GM18526 (cell line): Measurements from ENCODE around the gene MDM1.

Experiments
- POLR2A ChIP-seq: IDR thresholded peaks from 3 replicates; pipeline ENCODE4 v1.6.1; 2011; ENCODE audit not compliant: insufficient read length; ENCODE audit errors: extremely low read depth

MDM1 gene

DNA sequence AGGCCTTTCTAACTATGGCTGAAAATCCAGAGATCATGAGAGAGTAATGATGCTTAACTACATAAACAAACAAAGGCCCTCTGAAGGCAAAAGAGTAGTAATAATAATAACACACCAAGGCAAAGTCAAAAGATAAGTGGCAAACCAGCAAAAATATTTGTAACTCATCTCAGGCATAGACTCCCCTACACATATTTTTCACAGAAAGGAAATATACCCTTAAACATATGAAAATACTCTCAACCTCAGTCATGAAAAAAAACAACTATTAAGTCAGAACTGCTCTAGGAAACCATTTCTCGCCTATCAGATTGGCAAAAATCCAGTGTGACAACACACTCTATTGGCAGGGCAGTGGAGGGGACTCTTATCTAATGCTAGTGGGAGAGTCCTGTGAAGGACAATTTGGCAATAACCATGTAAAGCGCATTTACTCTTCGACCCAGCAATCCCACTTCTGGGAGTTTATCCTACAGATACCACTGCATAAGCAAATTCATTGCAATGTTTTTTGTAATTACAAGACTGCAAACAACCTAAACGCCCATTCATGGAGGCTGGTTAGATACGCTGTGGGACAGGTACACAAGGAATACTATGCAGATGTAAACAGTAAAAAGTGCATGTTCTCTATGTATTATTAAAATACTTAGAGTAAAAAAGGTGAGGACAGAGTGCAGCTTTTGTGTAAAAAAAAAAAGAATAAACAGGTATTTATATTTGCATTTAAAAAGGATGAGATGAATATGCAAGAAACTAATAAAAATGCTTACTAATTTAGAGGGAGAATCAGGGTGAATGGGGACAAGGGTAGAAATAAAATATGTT, 52.7 kb downstream of the MDM1 start:
- no peak for TF ChIP-seq POLR2A

DNA sequence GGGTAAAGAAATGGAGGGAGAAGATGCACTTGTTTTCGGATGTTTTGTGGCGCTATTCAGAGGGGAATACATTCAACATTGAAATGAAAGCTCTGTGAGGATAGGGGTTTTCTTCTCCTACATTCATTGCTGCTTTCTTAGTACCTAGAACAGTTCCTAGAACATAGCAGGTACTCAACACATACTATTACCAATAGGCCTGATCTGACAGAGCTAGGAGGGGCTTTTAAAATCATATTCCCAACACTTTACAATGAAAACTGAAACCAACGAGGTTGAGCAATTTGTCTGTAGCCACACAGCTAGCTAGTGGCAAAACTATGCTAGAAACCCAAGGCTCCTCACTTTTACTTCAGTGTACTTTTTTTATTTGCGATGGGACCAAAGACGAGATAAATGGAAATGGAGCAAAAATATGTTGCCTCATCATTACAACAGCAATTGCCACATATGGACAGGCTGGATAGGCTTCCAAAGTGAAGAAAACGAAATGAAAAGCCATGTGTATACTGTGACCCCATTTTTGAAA, 55.7 kb downstream of the MDM1 start:
- TF ChIP-seq POLR2A: no peak

DNA sequence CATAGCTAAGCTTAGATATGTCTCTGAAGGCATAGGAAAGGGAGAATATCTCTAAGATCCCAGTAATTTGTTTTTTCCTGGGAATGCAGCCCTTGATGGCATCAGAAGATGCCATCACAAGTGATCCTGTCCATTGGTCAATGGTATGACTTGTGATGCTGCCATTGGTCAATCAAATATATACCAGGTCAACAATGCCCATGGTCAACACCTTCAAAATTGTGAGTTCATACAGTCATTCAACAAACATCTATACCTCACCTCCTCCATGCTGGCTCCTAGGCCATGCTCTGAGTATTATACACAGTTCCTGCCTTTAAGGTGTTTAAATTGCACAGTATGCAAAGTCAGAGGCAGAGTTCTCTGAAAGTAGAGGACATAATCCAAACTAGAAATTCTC, 59.4 kb downstream of the MDM1 start:
- TF ChIP-seq POLR2A: no peak

DNA sequence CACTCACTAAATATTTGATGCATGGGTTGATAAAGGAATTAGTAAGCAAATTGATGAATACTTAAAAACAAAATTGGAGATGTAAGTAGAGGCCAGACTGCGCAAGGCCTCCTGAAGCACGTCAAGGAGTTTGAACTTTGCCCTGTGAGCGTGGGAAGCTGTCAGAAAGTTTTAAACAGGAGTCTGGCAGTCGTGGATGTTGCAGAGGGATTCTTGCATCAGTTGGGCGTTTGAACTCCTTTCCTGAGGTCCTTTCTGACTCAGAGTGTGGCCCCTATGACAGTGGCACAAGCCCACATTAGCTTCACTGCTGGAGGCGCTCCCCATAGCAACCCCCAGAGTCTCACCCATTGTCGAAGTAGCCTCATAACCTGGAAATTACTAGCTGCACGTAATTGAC, 60.8 kb downstream of the MDM1 start:
- no peak for TF ChIP-seq POLR2A

DNA sequence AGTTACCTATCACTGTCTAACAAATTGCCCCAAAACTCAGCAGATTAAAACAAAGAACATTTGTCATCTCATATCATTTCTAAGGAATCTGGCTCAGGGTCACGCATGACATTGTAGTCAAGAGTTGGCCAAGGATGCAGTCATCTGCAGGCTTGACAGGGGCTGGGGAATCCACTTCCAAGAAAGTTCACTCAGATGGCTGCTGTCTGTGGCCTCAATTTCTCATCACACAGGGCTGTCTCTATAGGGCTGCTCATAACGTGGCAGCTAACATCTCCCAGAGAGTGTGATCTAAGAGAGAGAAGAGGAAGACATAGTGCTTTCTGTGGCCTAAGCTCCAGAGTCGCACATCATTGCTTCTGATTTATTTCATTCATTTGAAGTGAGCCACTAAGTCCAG, 61.8 kb downstream of the MDM1 start:
- no peak for TF ChIP-seq POLR2A

DNA sequence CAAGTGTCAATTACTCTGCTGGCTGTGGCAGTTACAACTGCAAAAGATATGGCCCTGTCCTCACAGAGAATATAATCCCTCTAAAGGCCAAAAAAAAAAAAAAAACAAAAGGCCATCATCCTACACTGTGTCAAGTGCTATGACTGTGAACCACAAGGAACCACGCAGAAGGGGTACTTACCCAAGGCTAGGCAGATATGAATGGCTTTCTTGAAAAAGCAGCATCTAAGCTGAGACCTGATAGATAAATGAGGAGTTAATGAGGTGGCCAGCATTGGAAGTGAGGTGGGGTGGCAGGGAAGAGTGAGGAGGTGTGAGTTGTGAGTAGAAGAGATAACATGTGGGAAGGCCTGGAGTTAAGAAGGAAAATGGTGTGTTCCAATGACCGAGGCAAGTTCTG, 62.4 kb downstream of the MDM1 start:
- TF ChIP-seq POLR2A: no peak

DNA sequence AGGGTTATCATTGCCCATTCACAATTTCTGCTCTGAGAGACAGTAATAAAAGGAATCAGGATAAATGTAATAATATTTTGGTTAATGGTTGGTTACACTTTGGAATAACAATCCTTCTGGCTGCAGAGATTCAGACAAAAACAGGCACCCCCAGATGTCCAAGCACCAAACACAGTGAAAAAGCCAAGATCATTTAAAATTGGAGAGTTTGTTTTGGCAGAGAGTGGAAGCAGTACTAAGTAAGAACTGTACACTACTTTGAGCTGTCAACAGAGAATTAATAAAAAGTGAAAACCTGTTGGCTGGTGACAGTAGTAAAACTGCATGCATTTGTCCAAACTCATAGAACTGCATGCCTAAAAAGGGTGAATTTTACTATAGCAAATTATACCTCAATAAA, 63.2 kb downstream of the MDM1 start:
- no peak for TF ChIP-seq POLR2A

DNA sequence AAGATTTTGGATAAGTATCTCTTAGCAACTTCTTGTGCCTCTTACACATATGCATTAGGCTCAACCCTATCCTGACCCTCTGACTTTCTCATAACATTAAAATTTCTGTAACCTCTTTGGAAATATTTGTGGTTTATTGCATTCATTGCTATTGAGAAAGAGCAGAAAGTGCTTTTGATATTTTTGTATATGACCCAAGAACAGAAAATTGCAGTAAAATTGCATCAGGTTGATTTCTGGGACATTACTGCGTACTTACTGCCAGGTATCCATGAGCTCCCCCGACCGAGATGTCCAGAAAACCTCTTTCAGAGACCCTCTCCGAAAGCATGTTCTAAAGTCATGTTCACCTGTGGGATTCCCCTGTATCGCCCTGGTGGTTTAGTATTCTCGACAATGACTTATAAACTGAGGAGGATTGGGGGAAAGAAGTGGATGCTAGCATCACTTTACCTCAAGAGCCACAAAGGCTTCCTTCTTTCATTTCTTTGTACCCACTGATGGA, 64.2 kb downstream of the MDM1 start:
- no peak for TF ChIP-seq POLR2A

DNA sequence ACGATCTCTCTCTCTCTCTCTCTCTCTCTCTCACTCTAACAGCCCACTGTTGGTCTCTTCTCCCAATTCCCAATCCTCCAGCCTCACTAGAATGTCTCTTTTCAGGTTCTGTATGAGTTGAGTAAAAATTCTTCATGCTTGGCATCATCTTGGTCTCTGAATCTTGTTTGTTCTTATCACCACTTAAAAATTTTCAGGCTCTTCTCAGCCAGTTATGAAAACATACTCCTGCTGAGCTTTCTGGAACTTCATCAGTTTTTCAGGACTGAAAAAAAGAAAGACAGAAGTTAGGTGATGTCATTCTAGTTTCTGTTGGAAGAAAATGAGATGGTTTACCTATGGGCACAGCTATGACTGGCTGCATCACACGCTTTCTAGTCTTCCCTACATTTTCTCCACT, 67.3 kb downstream of the MDM1 start:
- TF ChIP-seq POLR2A: no peak

DNA sequence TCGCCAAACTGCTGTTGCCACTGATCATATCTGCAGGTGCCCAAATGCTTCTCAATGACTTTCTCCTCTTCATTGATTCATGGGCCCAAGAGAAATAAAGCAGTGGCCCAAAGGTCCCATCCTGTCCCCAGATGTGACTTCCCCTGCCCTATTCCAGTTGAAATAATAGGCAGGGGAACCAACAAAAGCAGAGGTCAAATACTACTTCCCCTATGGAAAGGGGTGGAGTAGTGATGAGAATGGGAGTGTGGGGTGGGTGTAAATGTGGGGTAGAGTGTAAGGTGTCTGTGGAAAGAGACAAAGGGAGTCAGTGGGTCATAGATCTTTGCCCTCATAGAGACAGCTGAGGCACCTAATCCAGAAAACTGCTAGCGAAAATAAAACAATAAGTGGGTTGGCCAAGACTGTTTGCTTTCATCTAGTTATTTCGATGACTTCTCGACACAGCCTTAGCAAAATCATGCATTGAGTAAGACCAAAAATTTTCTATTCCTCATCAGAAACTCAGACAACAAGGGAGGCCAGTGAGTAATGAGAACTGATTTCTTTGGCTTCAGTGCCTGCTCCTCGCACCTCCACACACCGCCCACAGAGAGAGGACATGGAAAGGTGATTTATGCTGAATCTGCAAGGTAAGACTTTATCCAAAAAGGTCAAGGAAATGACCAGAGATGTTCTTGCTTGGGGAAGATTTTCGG, 67.9 kb downstream of the MDM1 start:
- TF ChIP-seq POLR2A: no peak

DNA sequence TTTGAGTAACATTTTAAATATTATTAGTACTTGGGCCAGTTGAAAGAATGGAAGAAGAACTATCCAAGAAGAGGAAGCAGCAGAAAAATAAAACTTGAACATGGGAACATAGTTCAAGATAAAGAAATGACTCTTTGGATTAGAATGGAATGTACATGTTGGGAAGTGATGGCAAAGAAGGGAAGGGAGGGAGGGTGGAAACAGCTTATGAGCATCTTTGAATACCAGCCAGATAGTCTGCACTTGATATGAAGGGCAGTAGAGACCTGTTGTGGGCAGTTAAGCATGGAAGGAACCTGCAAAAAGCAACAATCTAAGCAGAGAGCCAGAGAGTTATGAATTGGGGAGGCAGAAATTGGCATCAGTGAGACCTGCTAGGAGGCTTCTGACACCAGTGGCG, 68.8 kb downstream of the MDM1 start:
- TF ChIP-seq POLR2A: no peak

DNA sequence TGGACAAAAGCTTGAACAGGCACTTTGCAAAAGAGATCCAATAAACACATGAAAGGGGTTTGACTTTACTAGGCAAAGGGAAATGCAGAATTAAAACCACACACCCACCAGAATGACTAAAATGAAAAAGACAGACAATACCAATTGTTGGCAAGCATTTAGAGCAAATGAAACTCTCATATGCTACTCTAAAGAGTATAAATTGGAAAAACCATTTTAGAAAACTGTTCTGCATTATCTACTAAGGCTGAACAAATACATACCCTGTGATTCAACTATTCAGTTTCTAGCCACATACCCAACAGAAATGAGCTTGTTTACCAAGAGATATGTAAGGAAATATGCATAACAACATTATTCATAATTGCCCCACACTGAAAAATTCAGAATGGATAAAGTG, 70.3 kb downstream of the MDM1 start:
- TF ChIP-seq POLR2A: no peak

DNA sequence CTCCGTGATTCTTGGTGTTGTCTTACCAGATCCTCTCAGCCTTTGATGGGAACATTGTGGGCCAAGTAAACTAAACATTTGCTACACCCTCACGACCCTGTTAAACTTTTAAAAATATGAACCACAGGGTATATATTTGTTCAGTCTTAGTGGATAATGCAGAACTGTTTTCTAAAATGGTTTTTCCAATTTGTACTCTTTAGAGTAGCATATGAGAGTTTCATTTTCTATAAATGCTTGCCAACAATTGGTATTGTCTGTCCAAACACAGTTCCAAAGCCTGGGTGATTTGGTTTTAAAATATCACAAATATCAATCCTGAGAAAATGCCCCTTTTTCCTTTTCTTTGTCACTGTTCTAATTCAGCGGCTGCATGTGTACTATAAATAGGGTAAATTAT, 72.0 kb downstream of the MDM1 start:
- no peak for TF ChIP-seq POLR2A

DNA sequence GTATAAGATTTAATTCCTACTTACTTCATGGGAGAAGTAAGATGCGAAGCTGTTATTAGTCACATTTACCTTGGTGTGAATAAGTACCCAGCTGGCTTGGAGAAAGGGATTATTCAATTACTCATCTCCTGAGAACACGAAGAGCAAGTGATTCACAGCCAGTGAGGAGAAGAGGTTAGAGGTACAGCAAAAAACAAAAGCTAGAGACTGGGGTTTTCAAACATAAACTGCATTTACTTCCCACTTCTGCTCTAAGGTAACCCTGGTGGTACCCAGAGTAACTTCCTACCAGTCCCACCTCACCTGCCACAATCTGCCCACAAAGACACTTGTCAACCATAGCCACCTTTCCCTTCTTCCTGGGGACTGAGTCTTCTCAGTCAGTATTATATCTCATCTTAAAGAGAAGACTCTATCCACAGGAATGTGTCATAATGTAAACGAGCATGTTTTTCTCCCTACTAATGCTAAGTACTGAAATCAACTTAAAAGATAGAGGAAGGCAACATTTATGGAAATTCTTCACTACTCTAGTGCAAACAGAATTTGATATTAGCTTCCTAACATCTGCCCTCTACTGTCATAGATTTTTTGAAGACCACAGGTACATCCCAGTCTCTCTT, 72.7 kb downstream of the MDM1 start:
- no peak for TF ChIP-seq POLR2A

DNA sequence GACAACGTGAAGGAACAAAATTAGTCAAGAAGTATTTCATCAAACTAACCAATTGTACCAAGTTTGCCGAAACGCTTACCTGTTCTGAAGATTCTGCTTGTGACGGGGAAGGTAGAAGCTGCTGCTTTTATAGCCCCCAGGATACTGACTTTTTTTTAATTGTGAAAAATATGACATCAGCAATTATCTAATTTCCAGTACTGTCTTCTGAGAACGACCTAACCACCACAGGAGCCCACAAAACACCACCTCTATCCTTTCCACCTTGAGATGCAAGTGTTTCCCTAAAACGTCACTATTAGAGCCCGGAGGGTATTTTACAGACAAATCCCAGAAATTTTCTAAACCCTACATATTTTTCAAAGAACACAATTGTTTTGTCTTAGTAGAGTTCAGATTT, 78.7 kb downstream of the MDM1 start, which contains the start of gene IL22:
IL22 (minus strand) TSS at position 101 of the 400 bp plus-strand sequence. CDS start 156 bp downstream, outside the sequence.
- no peak for TF ChIP-seq POLR2A

DNA sequence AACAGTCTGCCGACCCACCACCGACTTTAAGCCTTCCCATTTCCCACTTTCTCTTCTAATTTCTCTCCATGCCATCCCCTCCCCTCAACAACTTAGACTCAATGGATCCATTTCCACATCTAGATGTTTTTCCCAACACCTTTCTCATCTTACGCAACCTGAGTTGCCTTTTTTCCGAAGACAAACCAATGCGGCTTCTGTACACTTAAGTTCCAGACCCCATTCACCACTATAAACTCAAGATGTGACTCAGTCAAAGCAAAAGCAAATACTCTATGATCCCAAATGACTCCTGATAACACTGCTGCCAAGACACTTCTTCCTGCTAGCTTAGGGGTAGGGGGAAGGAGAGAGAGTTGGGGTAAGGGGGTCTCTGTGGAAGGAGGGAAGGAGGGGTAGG, 80.1 kb downstream of the MDM1 start:
- TF ChIP-seq POLR2A: no peak
